AG10803 (cell line): ENCODE measurements around the gene MGAT4C.
"Not testable (repeated sequence)": the region's sequence is repeated elsewhere in the genome, so short reads cannot be mapped to it uniquely, and the experiment has no call there.

Experiments used
- DNase-seq: peaks from one replicate; pipeline ENCODE4 v3.0.0; 2010; ENCODE audit warnings: low read depth
- H3K4me3 ChIP-seq: 2 replicates; pipeline ENCODE4 v1.5.1; 2011; ENCODE audit warnings: mild to moderate bottlenecking, low read length, control low read depth
- TF ChIP-seq, protein P1 (sequence below): conservative IDR thresholded peaks from 2 replicates; pipeline ENCODE4 v1.5.1; 2011; ENCODE audit warnings: mild to moderate bottlenecking, low read length, control low read depth, inconsistent platforms

Gene MGAT4C

DNA sequence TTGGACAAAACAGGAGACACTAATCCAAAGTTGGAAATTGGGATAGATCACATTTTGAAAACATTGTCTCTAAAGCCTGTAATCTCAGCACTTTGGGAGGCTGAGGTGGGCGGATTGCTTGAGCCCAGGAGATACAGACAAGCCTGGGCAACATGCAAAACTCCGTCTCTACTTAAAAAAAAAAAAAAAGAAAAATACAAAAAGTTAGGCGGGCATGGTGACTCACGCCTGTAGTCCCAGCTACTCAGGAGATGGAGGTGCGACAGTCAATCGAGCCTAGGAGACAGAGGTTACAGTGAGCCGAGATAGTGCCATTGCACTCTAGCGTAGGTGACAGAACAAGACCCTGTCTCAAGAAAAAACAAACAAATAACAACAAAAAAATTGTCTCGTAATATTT is 152.1 kb downstream of the MGAT4C start:
- DNase-seq: no peak
- H3K4me3 ChIP-seq: no peak overlapping the region
- TF ChIP-seq, protein P1, sequence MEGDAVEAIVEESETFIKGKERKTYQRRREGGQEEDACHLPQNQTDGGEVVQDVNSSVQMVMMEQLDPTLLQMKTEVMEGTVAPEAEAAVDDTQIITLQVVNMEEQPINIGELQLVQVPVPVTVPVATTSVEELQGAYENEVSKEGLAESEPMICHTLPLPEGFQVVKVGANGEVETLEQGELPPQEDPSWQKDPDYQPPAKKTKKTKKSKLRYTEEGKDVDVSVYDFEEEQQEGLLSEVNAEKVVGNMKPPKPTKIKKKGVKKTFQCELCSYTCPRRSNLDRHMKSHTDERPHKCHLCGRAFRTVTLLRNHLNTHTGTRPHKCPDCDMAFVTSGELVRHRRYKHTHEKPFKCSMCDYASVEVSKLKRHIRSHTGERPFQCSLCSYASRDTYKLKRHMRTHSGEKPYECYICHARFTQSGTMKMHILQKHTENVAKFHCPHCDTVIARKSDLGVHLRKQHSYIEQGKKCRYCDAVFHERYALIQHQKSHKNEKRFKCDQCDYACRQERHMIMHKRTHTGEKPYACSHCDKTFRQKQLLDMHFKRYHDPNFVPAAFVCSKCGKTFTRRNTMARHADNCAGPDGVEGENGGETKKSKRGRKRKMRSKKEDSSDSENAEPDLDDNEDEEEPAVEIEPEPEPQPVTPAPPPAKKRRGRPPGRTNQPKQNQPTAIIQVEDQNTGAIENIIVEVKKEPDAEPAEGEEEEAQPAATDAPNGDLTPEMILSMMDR: no peak

DNA sequence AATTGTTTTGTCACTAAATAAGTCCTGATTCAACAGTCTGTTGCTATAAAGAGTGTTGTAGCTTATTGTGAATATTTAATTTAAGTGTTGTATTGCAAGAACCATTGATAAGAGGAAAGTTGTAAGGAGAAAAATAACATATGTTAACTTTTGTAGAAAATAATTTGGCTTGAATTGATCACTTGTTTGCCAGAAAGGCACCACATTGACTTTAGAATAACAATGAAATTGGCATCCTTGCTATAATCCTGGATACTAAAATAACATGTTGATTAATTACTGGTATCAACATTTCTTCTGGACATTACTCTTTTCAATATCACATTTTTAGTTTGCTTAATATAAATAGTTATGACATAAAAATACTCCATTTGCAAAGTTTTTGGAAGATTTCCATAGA is 159.0 kb downstream of the MGAT4C start:
- DNase-seq: no peak
- TF ChIP-seq, protein P1: no peak
- H3K4me3 ChIP-seq: no peak overlapping the region

- no peak for DNase-seq
- H3K4me3 ChIP-seq: no peak overlapping the region
- TF ChIP-seq, protein P1: no peak
Measured at GRCh38 chr12:86091681-86092080, 164.5 kb downstream of the MGAT4C start.

- H3K4me3 ChIP-seq: no peak overlapping the region
- DNase-seq: no peak
- TF ChIP-seq, protein P1: no peak
Measured at GRCh38 chr12:86081843-86082242, 174.3 kb downstream of the MGAT4C start.

DNA sequence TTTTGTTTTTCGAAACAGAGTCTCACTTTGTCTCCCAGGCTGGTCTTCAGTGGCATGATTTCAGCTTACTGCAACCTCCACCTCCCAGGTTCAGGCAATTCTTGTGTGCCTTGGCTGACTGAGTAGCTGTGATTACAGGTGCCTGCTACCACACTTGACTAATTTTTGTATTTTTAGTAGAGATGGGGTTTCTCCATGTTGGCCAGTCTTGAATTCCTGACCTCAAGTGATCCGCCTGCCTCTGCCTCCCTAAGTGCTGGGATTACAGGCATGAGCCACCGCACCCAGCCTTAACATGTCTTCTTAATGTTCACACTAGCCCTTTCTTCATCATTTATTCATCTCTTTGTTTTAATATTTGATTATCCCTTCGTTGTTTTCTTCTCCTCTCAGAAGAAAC is 197.1 kb downstream of the MGAT4C start:
- not testable (repeated sequence) for H3K4me3 ChIP-seq, DNase-seq

DNA sequence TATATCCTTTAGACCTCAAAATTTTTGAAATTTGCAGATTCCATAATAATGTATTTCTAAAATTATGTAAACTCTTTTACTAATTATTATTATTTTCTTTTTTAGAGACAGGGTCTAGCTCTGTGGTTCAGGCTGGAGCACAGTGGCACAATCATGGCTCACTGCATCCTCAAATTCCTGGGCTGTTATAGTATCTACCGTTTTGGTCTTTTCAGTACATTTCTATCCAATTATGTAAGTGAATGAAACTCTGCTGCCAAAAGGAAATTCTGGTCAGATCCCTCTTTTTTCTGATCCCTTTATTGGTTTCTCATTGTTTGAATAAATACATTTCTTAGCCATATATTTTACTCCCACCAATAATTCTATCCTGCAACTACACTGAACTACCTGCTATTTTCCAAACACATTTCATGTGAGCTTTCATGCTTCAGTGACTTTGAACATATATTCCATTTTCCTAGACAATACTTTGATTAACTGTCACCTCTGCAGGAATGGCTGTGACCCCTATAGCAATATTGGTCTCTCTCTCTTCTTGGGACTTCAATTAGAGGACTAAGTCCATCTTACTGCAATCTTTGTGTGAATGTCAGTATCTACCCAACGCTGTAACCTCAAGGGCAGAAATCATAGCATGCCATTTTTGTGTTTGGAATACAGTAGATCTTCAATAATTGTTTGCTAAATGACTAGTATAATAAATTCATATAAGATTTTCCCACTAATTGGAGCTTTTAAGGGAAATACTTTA is 198.9 kb downstream of the MGAT4C start:
- DNase-seq: no peak
- TF ChIP-seq, protein P1: no peak
- H3K4me3 ChIP-seq: no peak overlapping the region

GRCh38 chr12:86052921-86053320 is 203.3 kb downstream of the MGAT4C start:
- TF ChIP-seq, protein P1: no peak
- no peak overlapping the region for H3K4me3 ChIP-seq
- no peak for DNase-seq
